Neural progenitor cell (in vitro differentiated cells): ENCODE data around the gene SUMF2.

ENCODE experiments used
- CTCF ChIP-seq: fragments of 200-600 bp; sonication (generic); IDR thresholded peaks from 2 replicates; pipeline ENCODE4 v1.5.1; 2017; ENCODE audit warnings: antibody characterized with exemption, mild to moderate bottlenecking
- EZH2 ChIP-seq: fragments of 200-600 bp; sonication (generic); IDR thresholded peaks from 2 replicates; pipeline ENCODE4 v1.6.1; 2017; ENCODE audit warnings: antibody characterized with exemption, mild to moderate bottlenecking, moderate library complexity
- EZH2phosphoT487 ChIP-seq: fragments of 200-600 bp; sonication (generic); IDR thresholded peaks from 2 replicates; pipeline ENCODE4 v1.6.1; 2017; ENCODE audit warnings: antibody characterized with exemption

- TF ChIP-seq CTCF (no peak), EZH2 (no peak), EZH2phosphoT487 (no peak)
Measured at GRCh38 chr7:56019501-56019900, 44.6 kb upstream of the SUMF2 start.
